GM12874 (cell line): ENCODE results near the gene SCAPER.

Experiments
- CTCF ChIP-seq: IDR thresholded peaks from 2 replicates; pipeline ENCODE4 v1.5.1; 2011; ENCODE audit warnings: low read depth, mild to moderate bottlenecking, control low read depth, low read length, moderate library complexity; ENCODE audit not compliant: insufficient read depth

The SCAPER gene

GRCh38 chr15:76812381-76812780, 92.8 kb downstream of the SCAPER start:
- TF ChIP-seq CTCF = no peak

- TF ChIP-seq CTCF = no peak
These were observed 95.6 kb downstream of the SCAPER start for GRCh38 chr15:76809412-76810103.

GRCh38 chr15:76803049-76803571, 102.0 kb downstream of the SCAPER start:
- no peak for TF ChIP-seq CTCF

- TF ChIP-seq CTCF = no peak
These were observed 102.7 kb downstream of the SCAPER start for GRCh38 chr15:76802411-76802810.

- TF ChIP-seq CTCF = no peak
These were observed 105.4 kb downstream of the SCAPER start for GRCh38 chr15:76799760-76800159.

GRCh38 chr15:76795217-76795616, 109.9 kb downstream of the SCAPER start:
- TF ChIP-seq CTCF = no peak

GRCh38 chr15:76793162-76793561, 112.0 kb downstream of the SCAPER start:
- no peak for TF ChIP-seq CTCF
